ENCODE data around the gene ZNRD2. TPM values are rescaled to one million over a fixed set of nuclear protein-coding genes. Genes with fewer than 3 reads are reported as not detected.
"Not testable (repeated sequence)": the region's sequence is repeated elsewhere in the genome, so short reads cannot be mapped to it uniquely, and the experiment has no call there.

The ZNRD2 gene
- total RNA-seq, 1 donor from 2014 or later: 37.0 TPM

- intact Hi-C loops (cut with micrococcal nuclease): loop anchor here (2.0 kb wide), 1 partner anchor 13 kb away; no protein-coding TSS in a partner anchor
These were observed 16.0 kb upstream of the ZNRD2 start for GRCh38 chr11:65554057-65554818.

GRCh38 chr11:65554842-65555430, 15.3 kb upstream of the ZNRD2 start:
- intact Hi-C loops (cut with micrococcal nuclease): loop anchor here (2.0 kb wide), 1 partner anchor 14 kb away; no protein-coding TSS in a partner anchor

GRCh38 chr11:65555693-65556231, 14.5 kb upstream of the ZNRD2 start:
- intact Hi-C loops (cut with micrococcal nuclease): loop anchor here (2.0 kb wide), 1 partner anchor 15 kb away; no protein-coding TSS in a partner anchor

GRCh38 chr11:65556470-65557279, 13.6 kb upstream of the ZNRD2 start:
- intact Hi-C loops (cut with micrococcal nuclease): no loop called here

GRCh38 chr11:65557280-65558001, 12.8 kb upstream of the ZNRD2 start:
- intact Hi-C loops (cut with micrococcal nuclease): no loop called here

- intact Hi-C loops (cut with micrococcal nuclease): no loop called here
These were observed 12.0 kb upstream of the ZNRD2 start, which contains the start of gene LTBP3 for GRCh38 chr11:65558002-65558929. LTBP3 (minus strand) TSS chr11:65558359; CDS start chr11:65557959, 400 bp downstream.

- intact Hi-C loops (cut with micrococcal nuclease): no loop called here
These were observed 11.3 kb upstream of the ZNRD2 start for GRCh38 chr11:65558930-65559509.

GRCh38 chr11:65559535-65559934, 10.7 kb upstream of the ZNRD2 start:
- intact Hi-C loops (cut with micrococcal nuclease): no loop called here

- intact Hi-C loops (cut with micrococcal nuclease): no loop called here
These were observed 10.2 kb upstream of the ZNRD2 start for GRCh38 chr11:65559951-65560537.

GRCh38 chr11:65560555-65561418, 9.5 kb upstream of the ZNRD2 start:
- intact Hi-C loops (cut with micrococcal nuclease): no loop called here

GRCh38 chr11:65562020-65562419, 8.3 kb upstream of the ZNRD2 start:
- intact Hi-C loops (cut with micrococcal nuclease): no loop called here

- intact Hi-C loops (cut with micrococcal nuclease): no loop called here
These were observed 7.5 kb upstream of the ZNRD2 start for GRCh38 chr11:65562788-65563187.

- intact Hi-C loops (cut with micrococcal nuclease): no loop called here
These were observed 6.7 kb upstream of the ZNRD2 start for GRCh38 chr11:65563601-65564000.

- intact Hi-C loops (cut with micrococcal nuclease): not testable (repeated sequence)
These were observed 5.3 kb upstream of the ZNRD2 start for GRCh38 chr11:65564879-65565559.

- intact Hi-C loops (cut with micrococcal nuclease): no loop called here
These were observed 4.4 kb upstream of the ZNRD2 start for GRCh38 chr11:65565624-65566453.

- intact Hi-C loops (cut with micrococcal nuclease): no loop called here
These were observed 909 bp upstream of the ZNRD2 start for GRCh38 chr11:65569164-65569972.
